Nucleus accumbens (tissue), 56 donors: Measurements from ENCODE around the gene SMYD5.

Source experiments
- DNase-seq, 56 donors: peaks; one replicate each; lab custom pipeline; 2025; lab: John Stamatoyannopoulos, UW

The SMYD5 gene

GRCh38 chr2:73203055-73203681 lies 10.9 kb upstream of the SMYD5 start:
- DNase-seq: no peak

- DNase-seq: no peak
Observed at GRCh38 chr2:73205611-73206010, 8.4 kb upstream of the SMYD5 start.

GRCh38 chr2:73208258-73208657 lies 5.8 kb upstream of the SMYD5 start:
- DNase-seq: no peak

GRCh38 chr2:73210019-73210418 lies 4.0 kb upstream of the SMYD5 start:
- DNase-seq: no peak

GRCh38 chr2:73210696-73211095 lies 3.3 kb upstream of the SMYD5 start:
- DNase-seq: no peak

- no peak for DNase-seq
Observed at GRCh38 chr2:73212098-73212447, 2.0 kb upstream of the SMYD5 start.

GRCh38 chr2:73212448-73213176 lies 1.4 kb upstream of the SMYD5 start:
- DNase-seq: peak in 45 of 56 donors; percentile 7 to 78 (median 37)

- DNase-seq: no peak
Observed at GRCh38 chr2:73215254-73215653, 1.2 kb downstream of the SMYD5 start.

- DNase-seq: no peak
Observed at GRCh38 chr2:73217160-73217559, 3.1 kb downstream of the SMYD5 start.

GRCh38 chr2:73217826-73218225 lies 3.8 kb downstream of the SMYD5 start:
- DNase-seq: no peak

GRCh38 chr2:73218298-73218697 lies 4.3 kb downstream of the SMYD5 start:
- DNase-seq: no peak

- no peak for DNase-seq
Observed at GRCh38 chr2:73223821-73224220, 9.8 kb downstream of the SMYD5 start.

- DNase-seq: no peak
Observed at GRCh38 chr2:73225513-73226360, 11.7 kb downstream of the SMYD5 start.

GRCh38 chr2:73227086-73227485 lies 13.0 kb downstream of the SMYD5 start:
- DNase-seq: no peak

GRCh38 chr2:73228631-73229030 lies 14.6 kb downstream of the SMYD5 start:
- DNase-seq: no peak

- DNase-seq: peak in 9 of 56 donors; percentile 26 to 80 (median 57)
Observed at GRCh38 chr2:73232403-73233153, 18.5 kb downstream of the SMYD5 start.

- DNase-seq: peak; percentile 82 to 100 (median 98)
Observed at GRCh38 chr2:73233154-73233931, 19.3 kb downstream of the SMYD5 start, which contains the start of gene PRADC1. TSS of gene PRADC1 (minus strand) at chr2:73233239. CDS start at chr2:73233160, 79 bp downstream.

GRCh38 chr2:73233932-73234832 lies 20.1 kb downstream of the SMYD5 start, which contains the start of gene CCT7:
TSS of gene CCT7 (plus strand) at chr2:73234308. CDS start at chr2:73234379, 71 bp downstream.
- peak; percentile 68 to 96 (median 90) for DNase-seq
